K562 (cell line): ENCODE results near the gene TBC1D2. TPM values are rescaled to one million over a fixed set of nuclear protein-coding genes. Genes with fewer than 3 reads are reported as not detected.

Experiments
- BDP1 ChIP-seq: IDR thresholded peaks from 3 replicates; pipeline ENCODE4 v1.6.1; 2011; ENCODE audit not compliant: insufficient read length, insufficient read depth
- CBX3 ChIP-seq, 2 experiments: IDR thresholded peaks; 1 replicate in 1 of 2; 2 replicates in 1 of 2; pipeline ENCODE4 v1.6.1; 2012; ENCODE audit warnings: inconsistent platforms in 2 of 2, low read length in 2 of 2, borderline replicate concordance in 1 of 2, control low read depth in 1 of 2
- DLX4 ChIP-seq: fragments of 250-450 bp; sonication (Bioruptor Pico); IDR thresholded peaks from 2 replicates; pipeline ENCODE4 v1.6.1; 2021; ENCODE audit warnings: mild to moderate bottlenecking
- EWSR1 ChIP-seq: fragments of 450-650 bp; IDR thresholded peaks from 2 replicates; pipeline ENCODE4 v1.6.1; 2018; ENCODE audit warnings: borderline replicate concordance, mild to moderate bottlenecking, low read depth, moderate library complexity; ENCODE audit not compliant: partially characterized antibody
- GABPB1 ChIP-seq: sonication (generic); formaldehyde crosslinking; IDR thresholded peaks from 2 replicates; pipeline ENCODE4 v1.8.0; 2022; ENCODE audit warnings: mild to moderate bottlenecking, missing genetic modification reagents
- HBP1 ChIP-seq: fragments of 450-650 bp; formaldehyde crosslinking; IDR thresholded peaks from 2 replicates; pipeline ENCODE4 v1.4.0; 2022; ENCODE audit warnings: missing genetic modification characterization
- HDAC3 ChIP-seq: fragments of 450-650 bp; IDR thresholded peaks from 2 replicates; pipeline ENCODE4 v1.6.1; 2018; ENCODE audit warnings: borderline replicate concordance, mild to moderate bottlenecking, moderate library complexity; ENCODE audit not compliant: partially characterized antibody
- MAX ChIP-seq: sonication (generic); formaldehyde crosslinking; IDR thresholded peaks from 2 replicates; pipeline ENCODE4 v1.9.0; 2022; ENCODE audit warnings: mild to moderate bottlenecking, missing genetic modification reagents
- PATZ1 ChIP-seq: fragments of 250-450 bp; sonication (Bioruptor Pico); IDR thresholded peaks from 2 replicates; pipeline ENCODE4 v1.5.0; 2020; ENCODE audit warnings: mild to moderate bottlenecking, borderline replicate concordance
- RBM39 ChIP-seq: fragments of 200-400 bp; formaldehyde crosslinking; optimal IDR thresholded peaks from 2 replicates; pipeline ENCODE3; 2018; ENCODE audit warnings: low read depth, low read length
- SRSF1 ChIP-seq: fragments of 200-400 bp; formaldehyde crosslinking; IDR thresholded peaks from 2 replicates; pipeline ENCODE4 v1.6.1; 2017; ENCODE audit warnings: mild to moderate bottlenecking, low read depth, low read length, moderate library complexity
- STAT5A ChIP-seq: IDR thresholded peaks from 2 replicates; pipeline ENCODE4 v1.6.1; 2012; ENCODE audit warnings: low read length, inconsistent platforms, borderline replicate concordance
- ZNF407 ChIP-seq: fragments of 450-650 bp; IDR thresholded peaks from 2 replicates; pipeline ENCODE4 v1.6.1; 2016; ENCODE audit warnings: low read depth
- polyA plus RNA-seq, 8 experiments: library from polyadenylated mRNA; depleted of rRNA in 4 of 8; stranded (reverse) in 5 of 8; unstranded in 3 of 8; fragments of >200 nt; fragmentation: Nextera tagmentation in 2 of 8; fragmentation: Illumina TruSeq in 1 of 8; extraction: Ambion mirVana in 2 of 8; extraction: Trizol in 1 of 8; gene quantifications; 2 replicates each; pipeline versions ENCODE4 v1.2.1 to v1.2.3, GENCODE V29; 2011 to 2014; ENCODE audit warnings: inconsistent platforms in 1 of 8, missing spikeins in 1 of 8
- total RNA-seq, 7 experiments: library from RNA; depleted of rRNA in 6 of 7; stranded (reverse); fragments of >200 nt in 6 of 7; fragmentation: Illumina TruSeq in 2 of 7; extraction: Trizol in 2 of 7; gene quantifications; 2 replicates each; pipeline versions ENCODE4 v1.2.1 to v1.2.3, GENCODE V29; 2011 to 2021; ENCODE audit warnings: low replicate concordance in 1 of 7

Gene TBC1D2
- total and polyA plus RNA-seq, 9 of the 15 experiments (the other 6 are each of a cell fraction or from before 2014, with no cell fraction given), result 0.10 to 7.0 (median 2.5) TPM

GRCh38 chr9:98255578-98256296, at the start of gene TBC1D2 (continued):
- TF ChIP-seq HDAC3 (no peak), GABPB1 (peak; percentile 92), EWSR1 (no peak), DLX4 (CRISPR knock-in tag) (no peak), ZNF407 (no peak), BDP1 (no peak), HBP1 (no peak), SRSF1 (no peak), CBX3 (IDR thresholded peaks at IDR 0.05; ENCODE audit: borderline replicate concordance in 1 of 2, low read length in 2 of 2) (no peak; a peak in 1 of 3 replicates), MAX (peak; percentile 80), RBM39 (no peak), PATZ1 (CRISPR knock-in tag) (no peak), STAT5A (no peak; the same call in 1 of the 2 replicates)
